MCF 10A (cell line): ENCODE data around the gene AUTS2. TPM values are rescaled to one million over a fixed set of nuclear protein-coding genes. Genes with fewer than 3 reads are reported as not detected.

Experiments
- BruUV-seq: library from RNA; stranded (reverse); fragments of 400-500 nt; replicated peaks from 2 replicates; lab custom pipeline; 2021; lab: Mats Ljungman, UMichigan
- CTCF ChIA-PET: fragments of 300-600 bp; sonication (Branson Sonifier 250); formaldehyde crosslinking; extraction: SDS; loops from one replicate; lab custom pipeline; 2021; ENCODE audit warnings: antibody characterized with exemption, inconsistent platforms; lab: Yijun Ruan, JAX
- POLR2A ChIA-PET: fragments of 300-600, 350-650 bp; sonication (Branson Sonifier 250); formaldehyde crosslinking; extraction: SDS; loops from one replicate; lab custom pipeline; 2020; ENCODE audit warnings: antibody characterized with exemption, inconsistent platforms; lab: Yijun Ruan, JAX
- DNase-seq: peaks from one replicate; pipeline ENCODE4 v3.0.0-alpha.2; 2018; ENCODE audit not compliant: unreplicated experiment
- H3K27ac Mint-ChIP-seq: one replicate; pipeline ENCODE4 v1.8.0; 2022; ENCODE audit warnings: mild to moderate bottlenecking, low read depth, mixed read lengths; ENCODE audit not compliant: unreplicated experiment
- H3K27me3 Mint-ChIP-seq: one replicate; pipeline ENCODE4 v1.8.0; 2022; ENCODE audit warnings: mixed read lengths; ENCODE audit not compliant: insufficient read depth, unreplicated experiment
- H3K36me3 Mint-ChIP-seq: one replicate; pipeline ENCODE4 v1.8.0; 2022; ENCODE audit warnings: mild to moderate bottlenecking, moderate library complexity, mixed read lengths; ENCODE audit not compliant: insufficient read depth, unreplicated experiment
- H3K4me1 Mint-ChIP-seq: one replicate; pipeline ENCODE4 v1.8.0; 2022; ENCODE audit warnings: mixed read lengths; ENCODE audit not compliant: insufficient read depth, unreplicated experiment
- H3K4me3 Mint-ChIP-seq: one replicate; pipeline ENCODE4 v1.8.0; 2022; ENCODE audit warnings: mild to moderate bottlenecking, moderate library complexity, mixed read lengths; ENCODE audit not compliant: unreplicated experiment
- H3K9me3 Mint-ChIP-seq: one replicate; pipeline ENCODE4 v1.8.0; 2022; ENCODE audit warnings: mixed read lengths; ENCODE audit not compliant: unreplicated experiment
- CTCF ChIP-seq: fragments of 200-600 bp; IDR thresholded peaks from one replicate; pipeline ENCODE4 v1.8.0; 2022; ENCODE audit warnings: antibody characterized with exemption, mild to moderate bottlenecking; ENCODE audit not compliant: unreplicated experiment
- intact Hi-C: fragments of 100-400 bp; cut with micrococcal nuclease; formaldehyde crosslinking; loops from 2 replicates; pipeline ENCODE4 v1.14.1; 2022
- total RNA-seq: library from RNA; stranded (reverse); gene quantifications from 2 replicates; pipeline ENCODE4 v1.2.3, GENCODE V29; 2022

AUTS2 gene
- total RNA-seq, 1 experiment from 2014 or later = 1.3 TPM

GRCh38 chr7:69873512-69873911 lies 275.2 kb downstream of the AUTS2 start:
- H3K27ac Mint-ChIP-seq = no peak overlapping the region
- ChIA-PET CTCF (no interaction called here), POLR2A (no interaction called here)
- H3K4me1 Mint-ChIP-seq = no peaks in the 10 kb centered on the region
- no peak for DNase-seq
- H3K9me3 Mint-ChIP-seq = peaks cover 39% of the 10 kb centered on the region
- TF ChIP-seq CTCF = no peak
- H3K36me3 Mint-ChIP-seq = peaks cover 6% of the 10 kb centered on the region
- no TSS peak for BruUV-seq
- no peaks in the 10 kb centered on the region for H3K27me3 Mint-ChIP-seq
- no peak overlapping the region for H3K4me3 Mint-ChIP-seq
- intact Hi-C loops = no loop called here

GRCh38 chr7:69878015-69878414 lies 279.7 kb downstream of the AUTS2 start:
- Mint-ChIP-seq H3K4me3 (no peak overlapping the region), H3K27ac (no peak overlapping the region), H3K9me3 (peaks cover 39% of the 10 kb centered on the region), H3K4me1 (no peaks in the 10 kb centered on the region), H3K27me3 (no peaks in the 10 kb centered on the region), H3K36me3 (peaks cover 3% of the 10 kb centered on the region)
- intact Hi-C loops = no loop called here
- DNase-seq = no peak
- TF ChIP-seq CTCF = no peak
- no TSS peak for BruUV-seq
- POLR2A ChIA-PET = no interaction called here
- CTCF ChIA-PET = no interaction called here

GRCh38 chr7:69878591-69878990 lies 280.3 kb downstream of the AUTS2 start:
- DNase-seq = no peak
- POLR2A ChIA-PET = no interaction called here
- no peaks in the 10 kb centered on the region for H3K36me3 Mint-ChIP-seq

GRCh38 chr7:69879989-69880388 lies 281.7 kb downstream of the AUTS2 start:
- Mint-ChIP-seq H3K36me3 (no peaks in the 10 kb centered on the region), H3K9me3 (peaks cover 35% of the 10 kb centered on the region), H3K4me3 (no peak overlapping the region), H3K27me3 (no peaks in the 10 kb centered on the region), H3K4me1 (no peaks in the 10 kb centered on the region), H3K27ac (no peak overlapping the region)
- POLR2A ChIA-PET = no interaction called here
- no TSS peak for BruUV-seq
- intact Hi-C loops = no loop called here
- no peak for DNase-seq
- no peak for TF ChIP-seq CTCF
- CTCF ChIA-PET = no interaction called here

More at GRCh38 chr7:69878591-69878990, 280.3 kb downstream of the AUTS2 start:
- Mint-ChIP-seq H3K4me3 (no peak overlapping the region), H3K9me3 (peaks cover 42% of the 10 kb centered on the region), H3K27me3 (no peaks in the 10 kb centered on the region), H3K27ac (no peak overlapping the region), H3K4me1 (no peaks in the 10 kb centered on the region)
- BruUV-seq = no TSS peak
- intact Hi-C loops = no loop called here
- no peak for TF ChIP-seq CTCF
- CTCF ChIA-PET = interaction anchor here (0.6 kb wide), 1 partner anchor 33 kb away, joined by 3 read pairs; no protein-coding TSS in a partner anchor
